NCI-H446 (cell line): ENCODE data around the gene P2RX7.
"Not testable (repeated sequence)": the region's sequence is repeated elsewhere in the genome, so short reads cannot be mapped to it uniquely, and the experiment has no call there.

Experiments
- DNase-seq, 2 experiments: peaks; one replicate each; lab custom pipeline; 2025; lab: John Stamatoyannopoulos, UW

The P2RX7 gene

GRCh38 chr12:121135320-121135719, 2.6 kb downstream of the P2RX7 start:
- DNase-seq = no peak

DNA sequence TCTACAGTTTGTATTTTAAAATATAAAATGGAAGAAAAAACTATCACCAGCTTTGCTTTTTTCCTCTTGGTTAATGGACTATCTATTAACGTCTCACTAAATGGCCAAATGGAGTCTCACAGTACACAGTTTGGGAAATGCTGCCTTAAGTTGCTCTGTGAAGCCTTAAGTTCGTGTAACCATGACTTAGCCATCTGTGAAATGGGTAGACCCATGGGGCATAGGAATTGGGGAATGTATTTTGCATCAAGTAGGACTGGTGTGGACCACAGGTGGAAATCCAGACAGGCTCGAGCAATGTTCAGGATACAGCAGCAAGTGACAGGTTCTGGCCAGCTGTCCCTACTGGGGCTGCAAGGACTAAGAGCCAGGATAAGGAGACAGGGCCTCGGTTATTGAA, 4.8 kb downstream of the P2RX7 start:
- DNase-seq = no peak

- DNase-seq = peak; percentile 8 to 22
Observed at GRCh38 chr12:121138284-121138683, 5.6 kb downstream of the P2RX7 start.

- no peak for DNase-seq
Observed at GRCh38 chr12:121139286-121139685, 6.6 kb downstream of the P2RX7 start.

DNA sequence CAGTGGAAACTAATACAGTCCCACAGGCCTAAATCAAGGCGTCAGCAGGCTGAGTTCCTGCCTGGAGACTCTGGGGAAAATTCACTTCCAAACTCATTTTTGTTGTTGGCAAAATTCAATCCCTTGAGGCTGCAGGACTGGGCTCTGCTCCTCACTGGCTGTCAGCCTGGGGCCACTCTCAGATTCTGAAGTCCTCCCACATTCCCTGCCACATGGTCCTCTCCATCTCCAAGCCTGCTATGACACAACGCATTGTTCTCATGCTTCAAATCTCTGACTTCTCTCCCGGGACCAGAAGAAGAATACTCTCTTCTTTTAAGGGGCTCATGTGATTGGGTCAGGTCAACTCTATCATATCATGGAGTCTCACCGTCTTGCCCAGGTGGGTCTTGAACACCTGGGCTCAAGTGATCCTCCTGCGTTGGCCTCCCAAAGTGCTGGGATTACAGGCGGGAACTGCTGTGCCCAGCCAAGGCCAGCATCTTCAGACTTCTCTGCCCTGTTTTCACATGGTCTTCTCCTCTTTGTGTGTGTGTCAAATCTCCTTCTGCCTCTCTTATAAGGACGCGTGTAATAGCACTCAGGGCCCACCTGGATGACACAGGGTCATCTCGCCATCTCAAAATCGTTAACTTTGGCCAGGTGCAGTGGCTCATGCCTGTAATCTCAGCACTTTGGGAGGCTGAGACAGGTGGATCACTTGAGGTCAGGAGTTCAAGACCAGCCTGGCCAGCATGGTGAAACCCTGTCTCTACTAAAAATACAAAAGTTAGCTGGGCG, 9.7 kb downstream of the P2RX7 start:
- DNase-seq = no peak

DNA sequence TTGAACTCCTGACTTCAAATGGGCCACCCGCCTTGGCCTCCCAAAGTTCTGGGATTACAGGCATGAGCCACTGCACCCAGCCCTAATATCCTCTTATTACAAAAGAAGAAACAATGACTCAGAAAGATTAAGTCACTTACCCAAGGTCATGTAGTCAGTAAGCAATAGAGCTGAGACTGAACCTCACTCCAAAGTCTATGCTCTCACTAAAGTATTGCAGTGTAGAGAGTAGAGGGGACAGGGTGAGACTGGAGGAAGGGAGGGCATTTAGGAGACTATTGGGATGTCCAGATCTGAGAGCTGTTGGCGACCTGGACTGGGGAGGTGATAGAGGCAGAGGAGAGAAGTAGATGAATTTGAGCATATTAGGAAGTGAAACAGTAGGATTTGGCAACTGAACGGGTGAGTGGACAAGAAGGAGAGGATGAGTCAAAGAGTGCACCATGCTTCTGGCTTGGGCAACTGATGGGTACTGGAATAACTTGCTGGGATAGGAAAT, 11.8 kb downstream of the P2RX7 start:
- DNase-seq = no peak

- DNase-seq = no peak
Observed at GRCh38 chr12:121145221-121145620, 12.5 kb downstream of the P2RX7 start.

- not testable (repeated sequence) for DNase-seq
Observed at GRCh38 chr12:121149289-121149688, 16.6 kb downstream of the P2RX7 start.

GRCh38 chr12:121154793-121155375, 22.2 kb downstream of the P2RX7 start:
- no peak for DNase-seq

GRCh38 chr12:121156365-121156764, 23.7 kb downstream of the P2RX7 start:
- no peak for DNase-seq

- no peak for DNase-seq
Observed at GRCh38 chr12:121158085-121158484, 25.4 kb downstream of the P2RX7 start.

GRCh38 chr12:121158728-121159351, 26.2 kb downstream of the P2RX7 start:
- DNase-seq = not testable (repeated sequence)

DNA sequence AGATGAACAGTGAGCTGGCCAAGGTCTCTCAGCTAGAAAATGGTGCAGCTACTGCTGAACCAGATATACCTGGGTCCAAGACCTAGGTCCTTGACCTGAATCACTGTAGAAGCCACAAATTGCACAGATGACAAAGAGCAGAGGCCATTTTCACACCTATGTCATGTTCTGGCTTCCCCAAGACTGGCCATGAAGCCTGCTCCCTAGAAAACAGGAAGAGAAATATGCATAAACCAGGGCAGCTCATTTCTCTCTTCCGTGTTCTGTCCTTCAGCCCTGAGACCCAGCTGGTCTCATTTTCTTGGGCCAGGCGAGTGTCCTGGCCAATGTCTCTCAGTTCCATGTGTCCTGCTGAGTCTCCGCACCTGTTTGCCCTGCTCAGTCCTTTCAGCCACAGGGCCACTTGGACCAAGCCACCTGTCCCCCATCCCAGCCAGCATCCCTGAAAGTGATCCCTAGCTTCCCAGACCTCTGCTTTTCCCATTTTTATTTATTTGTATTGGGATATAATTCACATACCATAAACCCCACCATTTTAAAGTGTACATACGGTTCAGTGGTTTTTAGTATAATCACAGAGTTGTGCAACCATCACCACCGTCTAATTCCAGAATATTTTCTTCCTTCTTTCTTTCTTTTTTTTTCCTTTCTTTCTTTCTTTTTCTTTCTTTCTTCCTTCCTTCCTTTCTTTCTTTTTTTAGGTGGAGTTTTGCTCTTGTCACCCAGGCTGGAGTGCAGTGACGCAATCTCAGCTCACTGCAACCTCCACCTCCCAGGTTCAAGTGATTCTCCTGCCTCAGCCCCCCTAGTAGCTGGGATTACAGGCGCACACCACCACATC, 27.0 kb downstream of the P2RX7 start:
- DNase-seq = no peak

GRCh38 chr12:121162384-121162783, 29.7 kb downstream of the P2RX7 start:
- DNase-seq = no peak

DNA sequence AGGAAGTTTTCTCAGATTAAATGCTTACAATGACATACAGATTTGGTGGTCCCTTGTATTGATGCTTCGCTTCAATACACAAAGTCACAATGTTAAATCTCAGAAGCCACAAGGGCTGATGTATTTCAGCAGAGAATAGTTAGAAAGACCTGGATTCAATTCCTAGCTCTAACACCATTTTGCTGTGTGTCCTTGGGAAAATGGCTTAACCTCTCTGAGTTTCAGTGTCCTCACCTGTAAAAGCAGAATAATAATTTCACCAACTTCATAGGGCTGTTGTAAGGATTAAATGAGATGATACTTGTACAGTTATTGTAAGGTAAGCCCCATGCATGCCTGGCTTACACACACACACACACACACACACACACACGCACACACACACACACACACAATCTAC, 30.3 kb downstream of the P2RX7 start:
- no peak for DNase-seq

DNA sequence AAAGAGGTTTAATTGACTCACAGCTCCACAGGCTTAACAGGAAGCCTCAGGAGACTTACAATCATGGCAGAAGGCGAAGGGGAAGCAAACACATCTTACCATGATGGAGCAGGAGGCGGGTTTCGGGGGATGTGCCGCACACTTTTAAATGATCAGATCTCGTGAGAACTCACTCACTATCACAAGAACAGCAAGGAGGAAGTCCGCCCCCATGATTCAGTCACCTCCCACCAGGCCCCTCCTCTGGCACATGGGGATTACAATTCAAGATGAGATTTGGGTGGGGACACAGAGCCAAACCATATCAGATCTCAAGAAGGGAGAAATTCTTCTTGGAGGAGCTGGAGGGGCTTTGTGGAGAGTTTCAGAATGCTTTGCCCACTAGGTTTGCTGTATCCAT, 32.2 kb downstream of the P2RX7 start:
- not testable (repeated sequence) for DNase-seq

- DNase-seq = no peak
Observed at GRCh38 chr12:121165316-121165715, 32.6 kb downstream of the P2RX7 start.

DNA sequence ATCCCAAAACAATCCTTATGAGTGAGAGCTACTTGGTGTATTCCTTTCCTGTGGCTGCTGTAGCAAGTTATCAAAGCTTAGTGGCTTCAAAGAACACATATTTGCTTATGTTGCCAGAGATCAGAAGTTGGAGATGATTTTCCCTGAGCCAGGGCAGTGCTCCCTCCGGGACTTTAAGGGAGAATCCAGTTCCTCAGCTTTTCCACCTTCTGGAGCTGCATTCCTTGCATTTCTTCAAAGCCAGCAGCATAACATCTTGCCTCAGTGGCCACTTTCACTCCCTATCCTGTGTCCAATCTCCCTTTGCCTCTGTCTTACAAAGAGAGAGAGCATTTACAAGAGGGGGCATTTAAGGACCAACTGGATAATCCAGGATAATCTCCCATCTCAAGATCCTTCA, 33.7 kb downstream of the P2RX7 start:
- no peak for DNase-seq

DNA sequence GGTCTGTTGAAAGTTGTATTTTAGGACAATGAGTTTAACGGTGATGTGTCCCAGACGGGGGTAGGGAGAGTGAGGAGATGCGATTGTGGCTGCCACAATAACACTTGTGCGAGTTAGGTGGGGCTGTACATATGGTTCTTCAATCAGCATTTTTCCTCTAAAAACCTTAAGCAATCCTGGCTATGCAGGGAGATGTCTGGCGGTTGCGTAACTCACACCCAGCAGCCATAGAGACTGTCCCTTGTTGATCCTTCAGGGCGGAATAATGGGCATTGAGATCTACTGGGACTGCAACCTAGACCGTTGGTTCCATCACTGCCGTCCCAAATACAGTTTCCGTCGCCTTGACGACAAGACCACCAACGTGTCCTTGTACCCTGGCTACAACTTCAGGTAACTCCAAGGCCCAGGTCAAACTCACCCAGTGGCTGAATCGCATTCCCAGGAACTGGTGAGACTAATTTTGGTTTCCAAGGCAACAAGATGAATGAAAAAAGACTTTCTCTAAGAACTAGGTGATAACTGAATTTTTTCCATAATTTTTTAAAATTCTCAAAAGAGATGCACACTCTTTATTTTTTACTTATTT, 34.6 kb downstream of the P2RX7 start:
- no peak for DNase-seq

DNA sequence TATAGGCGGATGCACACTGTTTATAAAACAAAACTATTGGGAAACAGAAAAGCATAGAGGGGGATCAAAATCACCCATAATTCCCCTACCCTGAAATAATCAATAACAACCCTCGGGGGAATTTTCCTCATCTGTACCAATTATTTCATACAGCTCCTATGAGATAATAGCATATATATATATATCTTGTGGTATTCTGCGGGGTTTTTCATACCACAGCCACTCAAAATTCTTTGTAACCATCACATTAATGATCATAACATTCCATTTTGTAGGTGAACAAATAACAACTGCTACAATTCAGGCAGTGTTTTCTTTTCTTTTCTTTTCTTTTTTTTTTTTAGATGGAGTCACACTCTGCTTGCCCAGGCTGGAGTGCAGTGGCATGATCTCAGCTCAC, 35.3 kb downstream of the P2RX7 start:
- no peak for DNase-seq

DNA sequence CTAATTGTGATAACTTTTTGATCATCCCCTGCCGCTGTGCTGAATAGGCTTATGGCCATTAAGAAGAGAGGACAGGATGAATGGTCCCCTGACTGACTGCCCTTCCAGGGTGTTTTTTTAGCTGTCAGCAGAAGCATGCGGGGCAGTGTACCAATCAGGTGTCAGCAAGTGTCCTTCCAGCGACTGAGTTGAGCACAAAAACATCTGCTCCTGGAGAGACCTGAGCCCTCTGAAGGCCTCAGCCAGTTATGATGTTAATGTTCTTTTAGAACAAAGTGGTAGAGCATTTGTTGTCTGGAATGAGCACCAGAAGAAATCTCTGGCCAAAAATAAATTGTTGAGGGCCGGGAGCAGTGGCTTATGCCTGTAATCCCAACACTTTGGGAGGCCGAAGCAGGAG, 37.5 kb downstream of the P2RX7 start:
- no peak for DNase-seq
